ENCODE data around the gene ADIPOR1. TPM values are rescaled to one million over a fixed set of nuclear protein-coding genes. Genes with fewer than 3 reads are reported as not detected.
"Not testable (repeated sequence)": the region's sequence is repeated elsewhere in the genome, so short reads cannot be mapped to it uniquely, and the experiment has no call there.

ADIPOR1 gene
- total RNA-seq, 1 experiment from 2014 or later = 79.1 TPM

- no peak overlapping the region for H3K4me3 ChIP-seq (ENCODE audit: low read depth, low read length, poor library complexity, severe bottlenecking)
- H3K36me3 ChIP-seq (ENCODE audit: insufficient read depth, low read length, poor library complexity, severe bottlenecking) = peaks cover 19% of the 10 kb centered on the region
- BruUV-seq (replicated peaks) = no TSS peak
- DNase-seq (ENCODE audit: low spot score) = no peak
- H3K27me3 ChIP-seq (replicated peaks; ENCODE audit: insufficient read depth, low read depth, low read length, poor library complexity) = no peaks in the 10 kb centered on the region
- ChIA-PET POLR2A (ENCODE audit: low non-redundant PET) (no interaction called here), CTCF (no interaction called here)
- TF ChIP-seq EZH2 (IDR thresholded peaks at IDR 0.05; ENCODE audit: borderline replicate concordance, low read depth, low read length, poor library complexity, severe bottlenecking) (no peak), CTCF (conservative IDR thresholded peaks at IDR 0.05; ENCODE audit: low read depth, low read length) (no peak)
- H3K9me3 ChIP-seq (ENCODE audit: low read depth, low read length, poor library complexity, severe bottlenecking) = no peaks in the 10 kb centered on the region
- no peak overlapping the region for H3K27ac ChIP-seq (ENCODE audit: low read depth, low read length, poor library complexity, severe bottlenecking)
- intact Hi-C loops (cut with micrococcal nuclease; ENCODE audit: unreplicated experiment) = no loop called here
- no peaks in the 10 kb centered on the region for H3K4me1 ChIP-seq (ENCODE audit: insufficient read depth, low read length, poor library complexity, severe bottlenecking)
Measured at GRCh38 chr1:202905331-202905730, 52.8 kb downstream of the ADIPOR1 start.

- intact Hi-C loops (cut with micrococcal nuclease; ENCODE audit: unreplicated experiment); DNase-seq (ENCODE audit: low spot score); H3K27me3 ChIP-seq (replicated peaks; ENCODE audit: insufficient read depth, low read depth, low read length, poor library complexity); POLR2A ChIA-PET (ENCODE audit: low non-redundant PET); CTCF ChIA-PET; H3K27ac ChIP-seq (ENCODE audit: low read depth, low read length, poor library complexity, severe bottlenecking); H3K9me3 ChIP-seq (ENCODE audit: low read depth, low read length, poor library complexity, severe bottlenecking); H3K4me3 ChIP-seq (ENCODE audit: low read depth, low read length, poor library complexity, severe bottlenecking); BruUV-seq (replicated peaks); H3K4me1 ChIP-seq (ENCODE audit: insufficient read depth, low read length, poor library complexity, severe bottlenecking): not testable (repeated sequence)
- peaks cover 14% of the 10 kb centered on the region for H3K36me3 ChIP-seq (ENCODE audit: insufficient read depth, low read length, poor library complexity, severe bottlenecking)
Measured at GRCh38 chr1:202903808-202904207, 54.3 kb downstream of the ADIPOR1 start.

GRCh38 chr1:202901555-202901954, 56.6 kb downstream of the ADIPOR1 start:
- ChIA-PET CTCF (interaction anchor here (0.6 kb wide), 1 partner anchor 1843 kb away, joined by 4 read pairs; no protein-coding TSS in a partner anchor), POLR2A (ENCODE audit: low non-redundant PET) (no interaction called here)
- Histone ChIP-seq H3K4me3 (ENCODE audit: low read depth, low read length, poor library complexity, severe bottlenecking) (no peak overlapping the region), H3K27me3 (replicated peaks; ENCODE audit: insufficient read depth, low read depth, low read length, poor library complexity) (no peaks in the 10 kb centered on the region), H3K4me1 (ENCODE audit: insufficient read depth, low read length, poor library complexity, severe bottlenecking) (no peaks in the 10 kb centered on the region), H3K36me3 (ENCODE audit: insufficient read depth, low read length, poor library complexity, severe bottlenecking) (peaks cover 2% of the 10 kb centered on the region), H3K27ac (ENCODE audit: low read depth, low read length, poor library complexity, severe bottlenecking) (no peak overlapping the region), H3K9me3 (ENCODE audit: low read depth, low read length, poor library complexity, severe bottlenecking) (no peaks in the 10 kb centered on the region)
- no peak for DNase-seq (ENCODE audit: low spot score)
- TF ChIP-seq EZH2 (IDR thresholded peaks at IDR 0.05; ENCODE audit: borderline replicate concordance, low read depth, low read length, poor library complexity, severe bottlenecking) = no peak
- no peak for TF ChIP-seq CTCF (conservative IDR thresholded peaks at IDR 0.05; ENCODE audit: low read depth, low read length)
- intact Hi-C loops (cut with micrococcal nuclease; ENCODE audit: unreplicated experiment) = no loop called here
- no TSS peak for BruUV-seq (replicated peaks)

- POLR2A ChIA-PET (ENCODE audit: low non-redundant PET) = no interaction called here
- DNase-seq (ENCODE audit: low spot score) = no peak
- no peaks in the 10 kb centered on the region for H3K27me3 ChIP-seq (replicated peaks; ENCODE audit: insufficient read depth, low read depth, low read length, poor library complexity)
- peaks cover 27% of the 10 kb centered on the region for H3K36me3 ChIP-seq (ENCODE audit: insufficient read depth, low read length, poor library complexity, severe bottlenecking)
- no peaks in the 10 kb centered on the region for H3K9me3 ChIP-seq (ENCODE audit: low read depth, low read length, poor library complexity, severe bottlenecking)
- CTCF ChIA-PET = no interaction called here
- H3K4me3 ChIP-seq (ENCODE audit: low read depth, low read length, poor library complexity, severe bottlenecking) = no peak overlapping the region
- no TSS peak for BruUV-seq (replicated peaks)
- TF ChIP-seq CTCF (conservative IDR thresholded peaks at IDR 0.05; ENCODE audit: low read depth, low read length) (no peak), EZH2 (IDR thresholded peaks at IDR 0.05; ENCODE audit: borderline replicate concordance, low read depth, low read length, poor library complexity, severe bottlenecking) (no peak)
- no peaks in the 10 kb centered on the region for H3K4me1 ChIP-seq (ENCODE audit: insufficient read depth, low read length, poor library complexity, severe bottlenecking)
- intact Hi-C loops (cut with micrococcal nuclease; ENCODE audit: unreplicated experiment) = no loop called here
- H3K27ac ChIP-seq (ENCODE audit: low read depth, low read length, poor library complexity, severe bottlenecking) = no peak overlapping the region
Measured at GRCh38 chr1:202892501-202892900, 65.6 kb downstream of the ADIPOR1 start.
